ENCODE results near the gene CNTFR.

GRCh38 chr9:34550016-34550680 is 39.4 kb downstream of the CNTFR start:
- TF ChIP-seq EZH2 (IDR thresholded peaks at IDR 0.05; ENCODE audit: borderline replicate concordance, insufficient read depth, low read depth, low read length, poor library complexity, severe bottlenecking), result no peak
- TF ChIP-seq, protein P1, sequence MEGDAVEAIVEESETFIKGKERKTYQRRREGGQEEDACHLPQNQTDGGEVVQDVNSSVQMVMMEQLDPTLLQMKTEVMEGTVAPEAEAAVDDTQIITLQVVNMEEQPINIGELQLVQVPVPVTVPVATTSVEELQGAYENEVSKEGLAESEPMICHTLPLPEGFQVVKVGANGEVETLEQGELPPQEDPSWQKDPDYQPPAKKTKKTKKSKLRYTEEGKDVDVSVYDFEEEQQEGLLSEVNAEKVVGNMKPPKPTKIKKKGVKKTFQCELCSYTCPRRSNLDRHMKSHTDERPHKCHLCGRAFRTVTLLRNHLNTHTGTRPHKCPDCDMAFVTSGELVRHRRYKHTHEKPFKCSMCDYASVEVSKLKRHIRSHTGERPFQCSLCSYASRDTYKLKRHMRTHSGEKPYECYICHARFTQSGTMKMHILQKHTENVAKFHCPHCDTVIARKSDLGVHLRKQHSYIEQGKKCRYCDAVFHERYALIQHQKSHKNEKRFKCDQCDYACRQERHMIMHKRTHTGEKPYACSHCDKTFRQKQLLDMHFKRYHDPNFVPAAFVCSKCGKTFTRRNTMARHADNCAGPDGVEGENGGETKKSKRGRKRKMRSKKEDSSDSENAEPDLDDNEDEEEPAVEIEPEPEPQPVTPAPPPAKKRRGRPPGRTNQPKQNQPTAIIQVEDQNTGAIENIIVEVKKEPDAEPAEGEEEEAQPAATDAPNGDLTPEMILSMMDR (IDR thresholded peaks at IDR 0.05), result no peak

All from B cell (primary cell).